Spleen (tissue), 11 donors: ENCODE data around the gene APOC1. TPM values are rescaled to one million over a fixed set of nuclear protein-coding genes. Genes with fewer than 3 reads are reported as not detected.
A peak's percentile ranks its signal among the peaks of the same experiment; 100 is the strongest.
"Not testable (repeated sequence)": the region's sequence is repeated elsewhere in the genome, so short reads cannot be mapped to it uniquely, and the experiment has no call there.

Source experiments
- DNase-seq: peaks from one replicate; pipeline ENCODE4 v3.0.0-alpha.2; 2020
- H3K27ac ChIP-seq, 8 donors: fragments of 200-600 bp; sonication (generic) in 7 of 8; 1 replicate in 4 of 8; 2 replicates in 4 of 8; pipeline versions ENCODE4 v1.5.0 to v1.8.0; 2016 to 2021; ENCODE audit warnings: inconsistent platforms in 4 of 8, mild to moderate bottlenecking in 4 of 8, moderate library complexity in 1 of 8
- H3K27me3 ChIP-seq, 7 donors: fragments of 200-600 bp; sonication (generic) in 6 of 7; replicated peaks in 1 of 7; 1 replicate in 4 of 7; 2 replicates in 3 of 7; pipeline versions ENCODE4 v1.5.0 to v1.8.0; 2016 to 2021; ENCODE audit warnings: inconsistent platforms in 3 of 7, mild to moderate bottlenecking in 1 of 7
- H3K36me3 ChIP-seq, 6 donors: fragments of 200-600 bp; sonication (generic) in 5 of 6; 1 replicate in 4 of 6; 2 replicates in 2 of 6; pipeline versions ENCODE4 v1.5.0 to v1.8.0; 2016 to 2021; ENCODE audit warnings: inconsistent platforms in 2 of 6
- H3K4me1 ChIP-seq, 6 donors: fragments of 200-600 bp; sonication (generic) in 5 of 6; 1 replicate in 3 of 6; 2 replicates in 3 of 6; pipeline versions ENCODE4 v1.5.0 to v1.8.0; 2016 to 2021; ENCODE audit warnings: inconsistent platforms in 3 of 6
- H3K4me3 ChIP-seq, 8 donors: fragments of 200-600 bp; sonication (generic) in 7 of 8; 1 replicate in 4 of 8; 2 replicates in 4 of 8; pipeline versions ENCODE4 v1.5.0 to v1.8.0; 2016 to 2021; ENCODE audit warnings: inconsistent platforms in 4 of 8, mild to moderate bottlenecking in 4 of 8, moderate library complexity in 2 of 8
- H3K9me3 ChIP-seq, 8 donors: fragments of 200-600 bp; sonication (generic) in 7 of 8; 1 replicate in 4 of 8; 2 replicates in 4 of 8; pipeline versions ENCODE4 v1.5.0 to v1.8.0; 2016 to 2021; ENCODE audit warnings: inconsistent platforms in 4 of 8
- POLR2A ChIP-seq, 3 donors: fragments of 450-650 bp; IDR thresholded peaks; one replicate each; pipeline ENCODE4 v1.5.1; 2017; ENCODE audit warnings: antibody characterized with exemption in 3 of 3, mild to moderate bottlenecking in 1 of 3
- POLR2AphosphoS5 ChIP-seq, 3 donors: sonication (generic); formaldehyde crosslinking; IDR thresholded peaks; one replicate each; pipeline ENCODE4 v1.5.1; 2017; ENCODE audit warnings: antibody characterized with exemption in 3 of 3
- WGBS, 5 donors: extraction: QIAGEN DNeasy Blood & Tissue Kit in 3 of 5; methylation state at CpG; one replicate each; pipeline versions ENCODE4 v1.1.5 to v1.1.7; 2013 to 2018; 5-methylcytosine and 5-hydroxymethylcytosine counted together
- intact Hi-C: fragments of 100-400 bp; cut with DNase I; formaldehyde crosslinking; loops from one replicate; pipeline ENCODE4 v1.15.0; 2023; ENCODE audit warnings: low total_unique reads
- polyA plus RNA-seq, 3 donors: library from polyadenylated mRNA; stranded (reverse); fragments of 200-250 nt; gene quantifications; one replicate each; pipeline ENCODE4 v1.2.1, GENCODE V29; 2013
- total RNA-seq, 7 donors: library from RNA; depleted of rRNA in 3 of 7; stranded (reverse); fragments of >200 nt in 3 of 7; fragmentation: NEBNext Ultra II Directional in 4 of 7; extraction: Animal tissue kit (Norgen Biotek cat#: 25700) in 4 of 7; gene quantifications; one replicate each; pipeline versions ENCODE4 v1.1.0 to v1.2.1, GENCODE V29; 2016 to 2021
- TF ChIP-seq, protein P1 (sequence below), 11 experiments: fragments of 200-600 bp in 7 of 11; fragments of 450-650 bp in 4 of 11; sonication (generic) in 4 of 11; IDR thresholded peaks in 8 of 11; conservative IDR thresholded peaks in 3 of 11; 1 replicate in 7 of 11; 2 replicates in 4 of 11; pipeline versions ENCODE4 v1.4.0 to v1.8.0; 2016 to 2021; ENCODE audit warnings: antibody characterized with exemption in 11 of 11, inconsistent platforms in 4 of 11, mild to moderate bottlenecking in 1 of 11
- donor health status: healthy with polysubstance abuse.
- donor health status: DM: no; HTN: no; CAD: no; lungs with moderate emphysema.
- donor health status: DM: no; HTN: no; CAD: no.
- donor health status: Bipolar disorder and iron deficiency.
- donor health status: healthy.
- donor health status: DM: no; HTN: no; CAD: no.
- donor health status: DM: yes; HTN: yes; CAD: no.

Gene APOC1
- total and polyA plus RNA-seq, 10 donors, result 90.0 to 465 (median 198) TPM

DNA sequence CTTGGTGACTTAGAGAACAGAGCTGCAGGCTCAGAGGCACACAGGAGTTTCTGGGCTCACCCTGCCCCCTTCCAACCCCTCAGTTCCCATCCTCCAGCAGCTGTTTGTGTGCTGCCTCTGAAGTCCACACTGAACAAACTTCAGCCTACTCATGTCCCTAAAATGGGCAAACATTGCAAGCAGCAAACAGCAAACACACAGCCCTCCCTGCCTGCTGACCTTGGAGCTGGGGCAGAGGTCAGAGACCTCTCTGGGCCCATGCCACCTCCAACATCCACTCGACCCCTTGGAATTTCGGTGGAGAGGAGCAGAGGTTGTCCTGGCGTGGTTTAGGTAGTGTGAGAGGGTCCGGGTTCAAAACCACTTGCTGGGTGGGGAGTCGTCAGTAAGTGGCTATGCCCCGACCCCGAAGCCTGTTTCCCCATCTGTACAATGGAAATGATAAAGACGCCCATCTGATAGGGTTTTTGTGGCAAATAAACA, 9.9 kb downstream of the APOC1 start:
- WGBS, 5 donors, result 72 to 75% (median 74%) methylated on average over 8 of the region's 8 CpGs
- DNase-seq, result no peak
- peak overlapping the region in 6 of 8 donors; percentile 12 to 71 (median 42) for H3K27ac ChIP-seq
- intact Hi-C loops, result no loop called here
- no peaks in the 10 kb centered on the region for H3K9me3 ChIP-seq
- H3K4me1 ChIP-seq, result peaks cover 9 to 43% (median 38%) of the 10 kb centered on the region in 6 donors
- TF ChIP-seq, protein P1, sequence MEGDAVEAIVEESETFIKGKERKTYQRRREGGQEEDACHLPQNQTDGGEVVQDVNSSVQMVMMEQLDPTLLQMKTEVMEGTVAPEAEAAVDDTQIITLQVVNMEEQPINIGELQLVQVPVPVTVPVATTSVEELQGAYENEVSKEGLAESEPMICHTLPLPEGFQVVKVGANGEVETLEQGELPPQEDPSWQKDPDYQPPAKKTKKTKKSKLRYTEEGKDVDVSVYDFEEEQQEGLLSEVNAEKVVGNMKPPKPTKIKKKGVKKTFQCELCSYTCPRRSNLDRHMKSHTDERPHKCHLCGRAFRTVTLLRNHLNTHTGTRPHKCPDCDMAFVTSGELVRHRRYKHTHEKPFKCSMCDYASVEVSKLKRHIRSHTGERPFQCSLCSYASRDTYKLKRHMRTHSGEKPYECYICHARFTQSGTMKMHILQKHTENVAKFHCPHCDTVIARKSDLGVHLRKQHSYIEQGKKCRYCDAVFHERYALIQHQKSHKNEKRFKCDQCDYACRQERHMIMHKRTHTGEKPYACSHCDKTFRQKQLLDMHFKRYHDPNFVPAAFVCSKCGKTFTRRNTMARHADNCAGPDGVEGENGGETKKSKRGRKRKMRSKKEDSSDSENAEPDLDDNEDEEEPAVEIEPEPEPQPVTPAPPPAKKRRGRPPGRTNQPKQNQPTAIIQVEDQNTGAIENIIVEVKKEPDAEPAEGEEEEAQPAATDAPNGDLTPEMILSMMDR (IDR thresholded peaks at IDR 0.05 in 8 of 11, conservative IDR thresholded peaks at IDR 0.05 in 3 of 11), result no peak
- TF ChIP-seq POLR2AphosphoS5 (IDR thresholded peaks at IDR 0.05) (no peak), POLR2A (IDR thresholded peaks at IDR 0.05) (no peak)
- H3K4me3 ChIP-seq, result no peak overlapping the region
- no peaks in the 10 kb centered on the region for H3K36me3 ChIP-seq
- peaks cover 0 to 13% (median 0%) of the 10 kb centered on the region in 7 donors for H3K27me3 ChIP-seq

DNA sequence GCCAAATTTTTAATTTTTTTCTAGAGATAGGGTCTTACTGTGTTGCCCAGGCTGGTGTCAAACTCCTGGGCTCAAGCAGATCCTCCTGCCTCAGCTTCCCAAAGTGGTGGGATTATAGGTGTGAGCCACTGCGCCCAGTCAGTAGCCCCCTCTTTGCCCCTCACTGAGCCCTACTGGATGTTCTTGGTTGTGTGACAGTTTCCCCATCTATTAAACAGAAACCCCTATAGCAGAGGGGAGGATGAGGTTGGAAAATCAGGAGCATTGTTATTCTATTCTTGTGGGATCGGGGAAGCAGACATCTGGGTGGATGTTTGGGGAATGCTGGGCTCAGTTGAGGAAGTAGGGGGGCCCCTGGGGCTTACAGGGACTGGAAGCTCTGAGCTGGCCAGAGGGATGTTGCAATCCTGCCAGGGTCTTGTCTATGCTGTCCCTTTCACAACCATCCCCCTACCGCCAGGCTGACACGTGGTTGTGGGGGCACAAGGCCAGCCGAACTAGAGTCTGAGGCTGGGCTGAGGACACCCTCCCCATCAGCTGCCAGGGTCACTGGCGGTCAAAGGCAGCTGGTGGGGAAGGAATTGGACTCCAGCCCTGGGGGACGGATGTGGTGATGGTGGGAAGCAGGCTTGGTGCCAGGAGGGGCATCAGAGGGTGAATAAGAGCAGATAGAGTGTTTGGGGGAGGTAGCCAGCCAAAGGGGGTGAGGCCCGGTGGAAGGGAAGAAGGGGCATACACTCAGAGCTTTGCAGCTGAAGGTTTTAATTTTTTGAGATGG, 10.9 kb downstream of the APOC1 start:
- peak overlapping the region in 1 of 8 donors; percentile 11 for H3K4me3 ChIP-seq
- WGBS, 5 donors, result 16 to 29% (median 23%) methylated on average over 7 to 8 of the region's 8 CpGs
- H3K9me3 ChIP-seq, result no peaks in the 10 kb centered on the region
- peak overlapping the region in 6 of 8 donors; percentile 13 to 71 (median 42) for H3K27ac ChIP-seq
- H3K4me1 ChIP-seq, result peaks cover 9 to 43% (median 38%) of the 10 kb centered on the region in 6 donors
- peak; percentile 85 for DNase-seq
- H3K36me3 ChIP-seq, result no peaks in the 10 kb centered on the region
- intact Hi-C loops, result no loop called here
- peaks cover 0 to 13% (median 0%) of the 10 kb centered on the region in 7 donors for H3K27me3 ChIP-seq
- TF ChIP-seq POLR2AphosphoS5 (IDR thresholded peaks at IDR 0.05) (peak; percentile 70 to 81 (median 76)), POLR2A (IDR thresholded peaks at IDR 0.05) (no peak)

DNA sequence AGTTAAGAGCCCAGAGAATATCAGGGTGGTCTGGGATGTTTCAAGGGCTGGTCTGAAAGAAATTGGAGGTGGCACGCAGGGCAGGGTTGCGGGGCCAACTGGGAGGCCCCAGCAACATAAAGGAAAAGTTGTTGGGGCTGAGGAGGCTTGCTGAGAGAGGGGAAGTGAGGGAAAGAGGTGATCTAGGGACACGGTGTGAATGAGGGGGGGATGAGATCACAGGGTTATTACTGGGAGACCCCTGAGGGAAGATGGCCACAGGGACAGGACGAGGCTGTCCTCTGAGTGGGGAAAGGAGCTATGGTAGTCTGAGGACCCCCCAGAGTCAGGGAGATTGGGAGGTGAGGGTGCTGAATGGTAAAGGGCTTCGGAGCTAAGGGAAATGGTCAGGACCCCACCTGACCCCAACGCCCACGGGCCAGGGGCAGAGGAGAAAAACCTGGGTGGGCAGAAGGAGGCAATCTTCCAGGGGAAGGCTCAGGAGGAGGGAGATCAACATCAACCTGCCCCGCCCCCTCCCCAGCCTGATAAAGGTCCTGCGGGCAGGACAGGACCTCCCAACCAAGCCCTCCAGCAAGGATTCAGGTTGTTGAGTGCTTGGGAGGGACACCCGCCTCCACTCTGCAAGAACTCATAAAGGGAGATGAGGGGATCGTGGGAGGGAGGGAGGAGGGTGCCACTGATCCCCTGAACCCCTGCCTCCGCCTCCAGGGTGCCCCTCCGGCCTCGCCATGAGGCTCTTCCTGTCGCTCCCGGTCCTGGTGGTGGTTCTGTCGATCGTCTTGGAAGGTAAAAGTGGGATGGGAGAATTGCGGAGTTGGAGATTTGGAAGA, 12.1 kb downstream of the APOC1 start:
- peak overlapping the region in 4 of 8 donors; percentile 15 to 71 (median 49) for H3K27ac ChIP-seq
- H3K36me3 ChIP-seq, DNase-seq, intact Hi-C loops, H3K9me3 ChIP-seq: not testable (repeated sequence)
- peak overlapping the region in 4 of 8 donors; percentile 3 to 46 (median 10) for H3K4me3 ChIP-seq
- 36 to 57% (median 46%) methylated on average over 15 to 19 of the region's 19 CpGs for WGBS, 5 donors
- peaks cover 9 to 43% (median 36%) of the 10 kb centered on the region in 6 donors for H3K4me1 ChIP-seq
- peaks cover 0 to 13% (median 0%) of the 10 kb centered on the region in 7 donors for H3K27me3 ChIP-seq

DNA sequence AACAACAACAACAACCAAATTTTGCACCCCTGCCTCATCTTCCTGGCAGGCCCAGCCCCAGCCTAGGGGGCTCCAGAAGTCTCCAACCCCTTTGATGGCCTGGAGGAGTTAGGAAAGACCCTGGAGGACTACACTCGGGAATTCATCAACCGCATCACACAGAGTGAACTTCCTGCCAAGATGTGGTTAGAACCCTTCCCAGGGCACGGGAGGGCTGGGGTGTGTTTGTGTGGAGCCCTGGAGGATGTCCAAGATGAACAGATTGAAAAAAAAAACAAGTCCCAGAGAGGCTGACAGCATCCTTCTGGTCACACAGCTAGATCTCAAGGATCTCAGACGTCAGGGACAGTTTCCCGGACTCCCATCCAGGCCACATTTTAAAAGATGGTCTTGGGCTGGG, 13.3 kb downstream of the APOC1 start:
- Histone ChIP-seq H3K27ac (peak overlapping the region in 4 of 8 donors; percentile 8 to 71 (median 40)), H3K27me3 (peaks cover 0 to 13% (median 0%) of the 10 kb centered on the region in 7 donors), H3K36me3 (no peaks in the 10 kb centered on the region), H3K4me3 (no peak overlapping the region), H3K4me1 (peaks cover 9 to 43% (median 36%) of the 10 kb centered on the region in 6 donors), H3K9me3 (no peaks in the 10 kb centered on the region)
- TF ChIP-seq, protein P1 (IDR thresholded peaks at IDR 0.05 in 8 of 11, conservative IDR thresholded peaks at IDR 0.05 in 3 of 11), result no peak
- no peak for TF ChIP-seq POLR2AphosphoS5 (IDR thresholded peaks at IDR 0.05)
- TF ChIP-seq POLR2A (IDR thresholded peaks at IDR 0.05), result no peak
- intact Hi-C loops, result no loop called here
- 34 to 48% (median 40%) methylated on average over 5 of the region's 5 CpGs for WGBS, 5 donors
- DNase-seq, result no peak
